HEK293T (cell line): ENCODE results near the gene EYS.

ENCODE experiments used
- BHLHE40 ChIP-seq: fragments of 450-650 bp; IDR thresholded peaks from 2 replicates; pipeline ENCODE4 v1.6.1; 2016; ENCODE audit warnings: mild to moderate bottlenecking, moderate library complexity, borderline replicate concordance
- FOXM1 ChIP-seq: fragments of 450-650 bp; IDR thresholded peaks from 2 replicates; pipeline ENCODE4 v1.6.1; 2017; ENCODE audit warnings: mild to moderate bottlenecking, borderline replicate concordance
- LEF1 ChIP-seq: fragments of 450-650 bp; IDR thresholded peaks from 2 replicates; pipeline ENCODE4 v1.6.1; 2017; ENCODE audit warnings: mild to moderate bottlenecking, borderline replicate concordance
- NFRKB ChIP-seq: fragments of 450-650 bp; IDR thresholded peaks from 2 replicates; pipeline ENCODE4 v1.6.1; 2016; ENCODE audit warnings: mild to moderate bottlenecking, moderate library complexity
- SUZ12 ChIP-seq: fragments of 450-650 bp; IDR thresholded peaks from 2 replicates; pipeline ENCODE4 v1.6.1; 2016; ENCODE audit warnings: mild to moderate bottlenecking

GRCh38 chr6:64792534-64792933, 914.5 kb downstream of the EYS start:
- TF ChIP-seq FOXM1 (no peak), LEF1 (no peak), SUZ12 (no peak), BHLHE40 (no peak), NFRKB (no peak)
